GM12864 (cell line): ENCODE measurements around the gene IARS1.

ENCODE experiments used
- DNase-seq: peaks from one replicate; pipeline ENCODE4 v3.0.0-alpha.2; 2011; ENCODE audit warnings: low read depth
- H3K4me3 ChIP-seq: 2 replicates; pipeline ENCODE4 v1.5.1; 2011; ENCODE audit warnings: mild to moderate bottlenecking, low read depth, low read length, control low read depth
- CTCF ChIP-seq: IDR thresholded peaks from 2 replicates; pipeline ENCODE4 v1.5.1; 2011; ENCODE audit warnings: low read depth, mild to moderate bottlenecking, moderate library complexity, low read length, control low read depth, inconsistent platforms; ENCODE audit errors: missing control alignments

Gene IARS1

GRCh38 chr9:92247981-92248380 is 45.5 kb downstream of the IARS1 start:
- H3K4me3 ChIP-seq: no peak overlapping the region
- DNase-seq: no peak
- no peak for TF ChIP-seq CTCF

GRCh38 chr9:92247296-92247695 is 46.2 kb downstream of the IARS1 start:
- H3K4me3 ChIP-seq: no peak overlapping the region
- no peak for TF ChIP-seq CTCF
- DNase-seq: no peak

- no peak overlapping the region for H3K4me3 ChIP-seq
- TF ChIP-seq CTCF: no peak
- DNase-seq: no peak
Measured at GRCh38 chr9:92245005-92245797, 48.3 kb downstream of the IARS1 start.
